GM21515 (cell line): Measurements from ENCODE around the gene CCNJL.

Experiments
- ATAC-seq: cut with Tn5 transposase; IDR thresholded peaks from one replicate; pipeline ENCODE4 v1.9.1; 2021; ENCODE audit not compliant: unreplicated experiment

The CCNJL gene

DNA sequence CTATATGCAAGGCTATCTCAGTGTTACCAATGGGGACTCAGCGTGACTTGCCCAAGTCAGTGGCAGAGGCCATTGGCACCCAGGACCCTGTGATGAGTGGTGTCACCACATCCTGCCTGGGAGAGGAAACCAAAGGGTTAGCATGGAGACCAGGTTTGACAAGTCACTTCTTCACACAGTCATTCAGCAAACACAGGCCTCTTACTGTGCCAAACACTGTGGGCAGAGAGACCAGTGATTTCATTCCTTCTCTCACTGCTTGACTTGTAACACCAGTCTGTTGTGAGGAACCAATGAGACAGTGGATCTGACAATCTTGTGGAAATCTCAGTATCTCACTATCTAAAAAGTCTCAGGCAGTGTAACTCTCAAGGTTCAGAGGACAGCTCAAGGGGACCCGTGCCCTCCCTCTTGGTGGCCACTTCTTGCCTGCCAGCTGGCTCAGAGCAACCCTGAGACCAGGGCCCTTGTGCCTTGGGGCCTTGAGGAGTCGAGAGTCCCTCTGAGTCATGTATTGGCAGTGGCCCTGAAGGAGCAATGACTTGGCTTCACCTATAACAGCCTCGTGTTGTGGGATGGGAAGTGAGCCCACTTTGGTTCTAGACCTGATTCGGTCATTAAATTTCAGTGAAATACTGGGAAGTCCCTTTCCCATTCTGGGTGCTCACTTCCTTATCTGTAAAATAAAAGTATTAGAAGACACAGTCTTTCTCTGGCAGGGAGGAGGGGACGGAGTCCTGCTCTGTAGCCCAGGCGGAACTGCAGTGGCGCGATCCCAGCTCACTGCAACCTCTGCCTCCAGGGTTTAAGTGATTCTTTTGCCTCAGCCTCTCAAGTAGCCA is 81.5 kb downstream of the CCNJL start:
- no peak for ATAC-seq

DNA sequence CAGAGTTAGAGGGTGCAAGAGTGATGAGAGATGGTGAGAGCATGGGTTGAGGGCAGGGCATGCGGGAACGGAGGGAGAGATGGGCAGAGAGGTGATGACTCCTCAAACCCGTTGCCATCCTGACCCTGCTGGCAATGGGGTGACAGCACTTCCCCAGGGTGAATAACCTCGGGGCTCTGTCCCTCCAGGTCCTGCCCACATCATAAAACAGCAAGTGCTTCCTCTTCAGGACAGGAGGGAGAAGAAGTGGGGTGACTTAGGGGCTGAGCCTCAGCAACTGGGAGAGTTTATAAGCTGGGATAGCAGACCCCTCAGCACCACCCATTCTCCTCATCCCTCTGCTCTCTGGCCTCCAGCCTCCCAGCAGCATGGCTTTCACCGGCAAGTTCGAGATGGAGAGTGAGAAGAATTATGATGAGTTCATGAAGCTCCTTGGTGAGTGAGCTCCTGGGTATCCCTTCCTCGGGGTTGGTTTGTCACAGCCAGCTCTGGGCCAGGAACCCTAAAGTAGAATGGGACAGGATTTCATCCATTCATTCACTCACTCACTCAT is 83.1 kb downstream of the CCNJL start, which contains the start of gene FABP6:
Gene FABP6, plus strand, starts transcription at position 317 of the 553 bp plus-strand sequence. Its CDS starts 52 bp downstream, at position 369.
- ATAC-seq = no peak

DNA sequence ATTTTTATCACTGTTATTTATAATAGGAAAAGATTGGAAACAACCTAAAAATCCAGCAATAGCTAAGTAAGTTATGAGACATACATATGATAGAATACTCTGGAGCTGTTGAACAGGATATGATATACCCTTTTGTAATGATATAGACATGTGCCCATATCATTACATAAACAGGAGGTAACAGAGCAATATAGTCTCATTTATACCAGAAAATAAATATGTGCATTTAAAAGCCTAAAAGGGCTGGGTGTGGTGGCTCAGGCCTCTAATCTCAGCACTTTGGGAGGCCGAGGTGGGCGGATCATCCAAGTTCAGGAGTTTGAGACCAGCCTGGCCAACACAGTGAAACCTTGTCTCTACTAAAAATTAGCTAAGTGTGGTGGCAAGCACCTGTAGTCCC is 85.4 kb downstream of the CCNJL start:
- no peak for ATAC-seq

DNA sequence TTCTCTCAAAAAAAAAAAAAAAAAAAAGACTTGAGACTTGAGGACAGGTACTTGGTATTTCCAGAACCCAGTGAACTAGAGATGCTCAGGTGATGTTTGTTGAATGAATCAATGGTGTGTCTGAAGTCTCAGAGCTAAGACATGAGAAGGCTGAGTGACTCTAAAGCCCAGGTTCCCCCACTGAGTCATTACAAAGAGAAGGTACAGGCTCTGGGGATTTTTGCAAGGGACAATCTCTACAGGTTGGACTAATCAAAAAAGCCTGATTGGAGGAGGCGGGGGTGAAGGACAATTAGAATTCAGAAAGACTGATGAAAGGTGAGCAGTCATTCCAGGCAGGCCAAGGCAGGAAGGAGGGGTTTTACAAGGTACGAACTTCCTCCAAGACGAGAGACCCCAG is 91.3 kb downstream of the CCNJL start:
- ATAC-seq = no peak

DNA sequence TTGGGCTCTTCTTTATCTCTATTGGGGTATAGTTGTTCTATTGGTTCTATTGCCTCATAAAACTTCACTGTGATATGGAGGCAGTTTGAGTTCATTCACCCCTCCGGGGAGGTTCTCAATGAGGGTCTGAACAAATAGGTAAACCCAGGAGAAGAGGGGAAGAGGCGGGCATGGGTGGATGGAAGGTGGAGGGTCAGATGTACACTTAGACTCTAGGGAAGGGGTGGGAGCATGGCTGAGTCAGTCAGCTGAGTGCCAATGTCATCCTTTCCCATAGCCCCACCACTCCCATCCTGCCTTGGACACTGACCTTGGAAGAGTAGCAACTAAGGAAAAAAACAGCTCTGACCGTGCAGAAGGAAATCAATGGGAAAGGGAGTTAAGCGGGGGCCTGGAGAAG is 93.0 kb downstream of the CCNJL start:
- ATAC-seq = no peak

DNA sequence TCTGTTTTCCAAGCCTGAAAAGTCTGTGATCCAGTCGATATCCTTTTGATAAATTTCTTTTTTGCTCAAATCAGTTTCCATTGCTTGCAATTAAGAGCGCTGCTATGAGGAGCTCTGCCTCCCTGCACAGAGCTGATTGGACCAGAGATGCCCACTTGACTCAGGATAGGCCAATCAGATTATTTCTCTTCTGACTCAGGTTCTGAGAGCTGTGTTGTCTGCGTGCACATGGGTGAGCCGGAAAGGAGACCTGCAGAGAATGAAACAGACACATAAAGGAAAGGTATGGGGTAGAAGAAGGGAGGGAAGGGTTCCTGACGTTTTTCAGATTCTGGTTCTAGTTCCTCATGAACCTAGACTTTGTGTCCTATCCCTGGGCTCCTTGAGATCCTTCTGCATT is 98.8 kb downstream of the CCNJL start:
- no peak for ATAC-seq

DNA sequence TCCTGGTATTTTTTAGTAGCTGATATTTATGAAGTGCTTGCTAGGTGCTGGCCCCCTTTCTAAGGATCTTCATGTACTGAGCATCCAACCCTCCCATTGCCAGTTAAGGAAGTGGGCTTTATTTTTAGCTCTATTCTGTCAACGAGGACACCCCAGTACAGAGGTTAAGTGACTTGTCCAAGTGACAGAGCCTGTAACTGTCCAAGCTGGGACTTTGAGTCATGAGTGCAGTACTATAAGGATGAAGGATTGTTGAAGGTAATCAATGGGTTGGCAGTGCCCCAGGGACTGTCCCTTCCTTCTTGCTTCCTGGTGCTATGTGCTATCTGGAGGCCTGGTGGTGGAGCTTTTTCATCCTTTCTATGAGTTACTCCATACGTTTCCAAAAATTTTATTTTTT is 101.0 kb downstream of the CCNJL start:
- ATAC-seq = no peak

DNA sequence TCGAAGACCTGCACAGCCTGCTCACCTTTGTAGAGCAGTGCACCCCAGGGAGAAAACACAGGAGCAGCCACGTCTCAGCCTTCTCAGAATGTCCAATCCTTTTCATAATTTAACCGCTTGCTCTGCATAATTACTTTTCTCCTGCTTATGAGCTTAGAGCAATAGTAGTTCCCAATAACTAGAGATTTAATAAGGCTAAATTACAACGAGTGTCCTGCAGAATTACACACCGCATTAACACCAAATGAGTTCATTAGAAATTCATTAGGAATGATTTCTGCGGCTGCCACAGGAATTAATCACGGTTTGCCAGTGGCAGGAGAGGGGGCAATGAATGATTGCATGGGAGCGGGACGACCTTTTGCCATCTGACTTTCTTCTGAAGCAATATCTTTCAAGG is 101.8 kb downstream of the CCNJL start:
- no peak for ATAC-seq

DNA sequence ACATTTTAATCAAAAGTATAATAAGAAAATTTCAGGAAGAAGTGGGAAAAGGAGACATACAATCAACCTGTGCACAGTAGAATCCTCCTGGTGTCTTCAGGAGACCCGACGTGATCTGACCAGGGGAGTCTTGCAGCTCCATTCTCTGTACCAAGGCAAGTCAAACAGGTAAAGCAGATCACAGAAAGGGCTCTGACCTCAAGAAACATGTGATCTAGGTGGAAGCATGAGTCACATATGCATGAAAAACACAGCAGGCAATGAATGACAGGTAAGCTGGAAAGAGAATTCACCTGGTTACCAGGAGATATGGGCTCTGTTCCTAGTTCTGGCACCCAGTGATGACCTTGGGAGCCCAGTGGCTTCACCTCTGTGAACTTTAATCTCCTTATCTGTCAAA is 102.4 kb downstream of the CCNJL start:
- ATAC-seq = no peak

DNA sequence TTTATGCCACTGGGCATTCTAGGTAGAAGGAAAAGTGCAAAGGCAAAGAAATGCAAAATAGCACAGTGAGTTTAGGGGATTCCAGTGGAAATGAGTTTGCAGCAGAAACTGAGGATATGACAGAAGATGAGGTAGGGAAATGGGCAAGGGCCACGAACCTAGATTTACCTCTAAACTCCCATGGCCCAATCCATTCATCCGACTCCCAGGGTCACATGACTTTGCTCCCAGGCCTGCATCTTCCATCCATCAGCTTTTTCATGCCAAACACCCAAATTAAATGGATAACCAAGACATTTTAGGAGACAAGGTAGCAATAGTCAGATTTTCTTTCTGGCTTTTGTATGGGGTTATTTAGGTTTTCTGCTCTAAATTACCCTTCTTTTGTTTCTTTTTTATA is 105.3 kb downstream of the CCNJL start:
- ATAC-seq = no peak
